Measurements from ENCODE around the gene DUSP18.
A peak's percentile ranks its signal among the peaks of the same experiment; 100 is the strongest.

DUSP18 gene

DNA sequence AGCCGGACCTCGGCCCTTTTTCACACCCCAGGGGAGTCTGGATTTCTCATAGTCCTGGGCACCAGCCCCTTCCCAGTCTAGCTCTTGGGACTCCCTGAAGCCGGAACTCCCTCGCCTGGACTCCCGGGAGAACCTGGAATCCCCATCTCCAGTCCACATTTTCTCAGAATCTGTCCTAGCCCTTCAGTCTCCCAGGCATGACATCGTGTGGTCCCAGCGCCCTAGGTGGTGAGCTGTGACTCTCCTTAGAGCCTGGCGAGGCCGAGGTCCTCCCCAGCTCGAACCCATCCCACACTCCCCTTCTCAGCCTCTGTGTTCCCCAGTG lies 673 bp upstream of the DUSP18 start:
- peak overlapping the region; percentile 83 for H3K4me3 ChIP-seq (ENCODE audit: low read depth, low read length)
- TF ChIP-seq, protein P1, sequence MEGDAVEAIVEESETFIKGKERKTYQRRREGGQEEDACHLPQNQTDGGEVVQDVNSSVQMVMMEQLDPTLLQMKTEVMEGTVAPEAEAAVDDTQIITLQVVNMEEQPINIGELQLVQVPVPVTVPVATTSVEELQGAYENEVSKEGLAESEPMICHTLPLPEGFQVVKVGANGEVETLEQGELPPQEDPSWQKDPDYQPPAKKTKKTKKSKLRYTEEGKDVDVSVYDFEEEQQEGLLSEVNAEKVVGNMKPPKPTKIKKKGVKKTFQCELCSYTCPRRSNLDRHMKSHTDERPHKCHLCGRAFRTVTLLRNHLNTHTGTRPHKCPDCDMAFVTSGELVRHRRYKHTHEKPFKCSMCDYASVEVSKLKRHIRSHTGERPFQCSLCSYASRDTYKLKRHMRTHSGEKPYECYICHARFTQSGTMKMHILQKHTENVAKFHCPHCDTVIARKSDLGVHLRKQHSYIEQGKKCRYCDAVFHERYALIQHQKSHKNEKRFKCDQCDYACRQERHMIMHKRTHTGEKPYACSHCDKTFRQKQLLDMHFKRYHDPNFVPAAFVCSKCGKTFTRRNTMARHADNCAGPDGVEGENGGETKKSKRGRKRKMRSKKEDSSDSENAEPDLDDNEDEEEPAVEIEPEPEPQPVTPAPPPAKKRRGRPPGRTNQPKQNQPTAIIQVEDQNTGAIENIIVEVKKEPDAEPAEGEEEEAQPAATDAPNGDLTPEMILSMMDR (IDR thresholded peaks at IDR 0.05; ENCODE audit: low read depth, low read length, missing control alignments): no peak
- no peak for DNase-seq (ENCODE audit: low read depth)
- in situ Hi-C loops (cut with HindIII; ENCODE audit: low sequenced_read_pairs): no loop called here

DNA sequence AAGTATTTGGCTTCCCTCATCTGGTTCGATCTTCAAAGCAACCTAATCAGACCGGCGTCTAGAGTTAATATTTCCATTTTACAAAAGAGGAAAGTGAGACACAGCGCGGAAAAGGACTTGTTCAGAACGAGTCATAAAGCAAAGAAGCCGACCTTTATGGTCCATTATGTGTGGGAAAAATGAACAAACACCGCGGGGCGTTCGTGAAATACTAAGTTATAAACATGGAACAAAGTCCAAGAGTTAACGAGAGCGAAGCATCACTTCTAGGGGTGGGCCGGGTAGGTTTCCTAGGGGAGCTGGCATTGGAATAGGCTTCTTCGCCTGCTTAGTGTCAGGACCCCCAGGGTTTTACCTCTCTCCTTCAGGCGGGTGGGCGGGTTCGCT lies 575 bp downstream of the DUSP18 start:
- TF ChIP-seq, protein P1 (IDR thresholded peaks at IDR 0.05; ENCODE audit: low read depth, low read length, missing control alignments): no peak
- in situ Hi-C loops (cut with HindIII; ENCODE audit: low sequenced_read_pairs): no loop called here
- no peak for DNase-seq (ENCODE audit: low read depth)
- peak overlapping the region; percentile 83 for H3K4me3 ChIP-seq (ENCODE audit: low read depth, low read length)

DNA sequence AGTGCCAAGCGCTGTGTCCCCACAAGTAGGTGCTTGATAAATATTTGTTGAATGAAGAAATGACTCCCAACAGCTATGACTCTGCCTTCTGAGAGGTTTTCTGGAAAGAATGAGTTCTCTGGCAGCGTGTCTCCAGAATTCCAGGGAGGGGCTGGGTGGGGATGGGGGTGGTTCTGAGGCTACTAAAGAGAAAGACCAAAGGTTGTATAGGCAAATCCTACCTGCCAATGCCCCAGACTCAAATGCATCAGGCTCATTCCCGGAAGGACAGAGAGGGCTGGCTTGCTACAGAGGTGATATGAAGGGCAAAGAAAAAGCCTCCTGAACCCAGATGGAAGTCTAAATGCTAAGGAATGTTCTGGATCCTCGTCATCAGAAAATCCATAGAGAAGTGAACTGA lies 1.9 kb downstream of the DUSP18 start:
- in situ Hi-C loops (cut with HindIII; ENCODE audit: low sequenced_read_pairs): no loop called here
- no peak overlapping the region for H3K4me3 ChIP-seq (ENCODE audit: low read depth, low read length)
- DNase-seq (ENCODE audit: low read depth): no peak
- TF ChIP-seq, protein P1 (IDR thresholded peaks at IDR 0.05; ENCODE audit: low read depth, low read length, missing control alignments): no peak

DNA sequence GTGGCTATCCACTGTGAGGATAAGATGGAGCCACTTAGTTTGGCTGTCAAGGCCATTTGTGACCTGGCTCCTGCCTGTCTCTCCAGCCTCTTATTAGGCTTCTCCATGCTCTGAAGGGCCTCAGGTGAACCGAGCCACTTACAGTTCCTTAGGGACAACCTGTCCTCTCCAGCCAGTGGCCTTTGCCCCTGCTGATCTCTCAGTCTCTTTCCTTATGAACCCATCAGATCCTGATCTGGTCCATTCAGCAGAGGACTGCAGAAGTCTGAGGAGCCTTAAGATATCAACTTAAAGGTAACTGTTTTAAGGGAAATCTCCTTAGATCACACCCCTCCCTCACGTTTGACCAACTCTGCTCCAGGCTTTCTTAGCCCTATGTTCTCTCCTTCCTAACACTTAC lies 2.4 kb downstream of the DUSP18 start:
- no peak overlapping the region for H3K4me3 ChIP-seq (ENCODE audit: low read depth, low read length)
- TF ChIP-seq, protein P1 (IDR thresholded peaks at IDR 0.05; ENCODE audit: low read depth, low read length, missing control alignments): no peak
- no peak for DNase-seq (ENCODE audit: low read depth)
- in situ Hi-C loops (cut with HindIII; ENCODE audit: low sequenced_read_pairs): no loop called here

DNA sequence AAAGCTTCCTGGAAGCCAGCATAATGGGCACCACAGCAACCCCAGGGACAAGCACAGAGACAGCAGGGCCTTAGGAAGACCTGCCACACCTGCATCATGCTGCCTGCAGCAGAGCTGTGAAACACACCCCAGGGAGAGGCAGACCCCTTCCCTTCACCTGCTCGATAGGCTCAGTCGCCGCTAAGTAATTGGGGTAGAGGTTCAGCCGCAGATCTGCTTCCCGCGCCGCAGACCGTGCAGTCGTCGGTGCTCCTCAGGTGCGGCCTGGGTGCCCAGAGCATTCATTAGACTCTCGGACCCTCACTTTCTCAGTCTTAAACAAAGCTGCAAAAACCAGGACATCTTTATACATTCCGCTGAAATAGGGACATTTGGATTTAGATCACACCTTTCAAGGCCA lies 2.9 kb downstream of the DUSP18 start:
- in situ Hi-C loops (cut with HindIII; ENCODE audit: low sequenced_read_pairs): no loop called here
- TF ChIP-seq, protein P1 (IDR thresholded peaks at IDR 0.05; ENCODE audit: low read depth, low read length, missing control alignments): no peak
- DNase-seq (ENCODE audit: low read depth): no peak
- H3K4me3 ChIP-seq (ENCODE audit: low read depth, low read length): no peak overlapping the region

DNA sequence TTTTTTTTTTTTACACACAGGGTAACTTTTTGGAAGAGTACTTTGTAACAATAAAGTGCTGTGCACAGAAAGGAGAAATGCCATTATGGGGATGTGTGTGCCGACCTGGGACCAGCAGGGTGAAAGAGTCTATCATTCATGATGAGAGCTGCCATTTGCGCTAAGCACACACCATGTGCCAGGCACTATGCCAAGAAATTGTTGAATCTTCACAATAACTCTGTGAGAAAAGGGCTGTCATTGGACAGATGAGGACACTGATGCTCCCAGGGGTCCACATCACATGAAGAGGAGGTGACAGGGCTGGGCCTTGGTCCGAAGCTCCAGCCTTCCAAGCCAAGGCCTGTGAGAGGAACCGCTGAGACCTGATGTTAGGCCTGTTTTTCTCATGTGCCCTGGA lies 5.6 kb downstream of the DUSP18 start:
- TF ChIP-seq, protein P1 (IDR thresholded peaks at IDR 0.05; ENCODE audit: low read depth, low read length, missing control alignments): no peak
- in situ Hi-C loops (cut with HindIII; ENCODE audit: low sequenced_read_pairs): no loop called here
- DNase-seq (ENCODE audit: low read depth): no peak
- H3K4me3 ChIP-seq (ENCODE audit: low read depth, low read length): no peak overlapping the region

DNA sequence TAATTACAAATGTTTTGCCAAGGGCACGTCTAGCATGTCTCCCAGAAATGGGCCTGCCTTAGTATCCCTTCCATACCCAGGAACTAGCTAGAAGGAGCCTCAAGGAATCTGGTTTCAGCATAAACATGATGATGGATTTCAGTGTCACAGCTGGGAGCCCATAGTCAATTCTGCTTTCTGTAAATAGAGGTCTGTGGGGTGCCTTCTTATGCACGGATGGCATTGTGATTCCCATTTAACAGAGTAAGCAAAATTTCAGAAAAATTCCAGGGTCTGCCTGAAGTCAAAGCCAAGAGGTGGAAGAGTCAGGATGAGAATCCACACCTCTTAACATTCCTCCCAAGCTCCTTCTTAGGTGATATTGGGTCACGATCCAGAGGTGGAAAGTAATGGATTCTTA lies 12.1 kb downstream of the DUSP18 start:
- H3K4me3 ChIP-seq (ENCODE audit: low read depth, low read length): no peak overlapping the region
- TF ChIP-seq, protein P1 (IDR thresholded peaks at IDR 0.05; ENCODE audit: low read depth, low read length, missing control alignments): no peak
- in situ Hi-C loops (cut with HindIII; ENCODE audit: low sequenced_read_pairs): no loop called here
- DNase-seq (ENCODE audit: low read depth): no peak

Measured in astrocyte of the cerebellum (primary cell).